GM18867 (cell line): ENCODE measurements around the gene RORC.
"Not testable (repeated sequence)": the region's sequence is repeated elsewhere in the genome, so short reads cannot be mapped to it uniquely, and the experiment has no call there.

ENCODE experiments used
- ATAC-seq: cut with Tn5 transposase; IDR thresholded peaks from one replicate; pipeline ENCODE4 v1.9.1; 2021; ENCODE audit warnings: mild to moderate bottlenecking, moderate library complexity; ENCODE audit not compliant: unreplicated experiment

Gene RORC

GRCh38 chr1:151831605-151832004, at the start of gene RORC:
Gene RORC, minus strand, starts transcription at chr1:151831802. Its CDS starts 38 bp downstream, at chr1:151831764.
- no peak for ATAC-seq

- no peak for ATAC-seq
These were observed 44.0 kb upstream of the RORC start for GRCh38 chr1:151875419-151876097.

GRCh38 chr1:151872776-151873175, 41.2 kb upstream of the RORC start:
- ATAC-seq = not testable (repeated sequence)

GRCh38 chr1:151871284-151872030, 39.9 kb upstream of the RORC start:
- ATAC-seq = no peak

- no peak for ATAC-seq
These were observed 36.9 kb upstream of the RORC start for GRCh38 chr1:151868486-151868885.

GRCh38 chr1:151867765-151868411, 36.3 kb upstream of the RORC start:
- no peak for ATAC-seq

- no peak for ATAC-seq
These were observed 35.7 kb upstream of the RORC start for GRCh38 chr1:151867321-151867720.

GRCh38 chr1:151864411-151864810, 32.8 kb upstream of the RORC start:
- ATAC-seq = no peak

- ATAC-seq = no peak
These were observed 31.0 kb upstream of the RORC start for GRCh38 chr1:151862604-151863003.

GRCh38 chr1:151860504-151861187, 29.0 kb upstream of the RORC start:
- no peak for ATAC-seq

GRCh38 chr1:151859891-151860293, 28.3 kb upstream of the RORC start:
- ATAC-seq = no peak

- no peak for ATAC-seq
These were observed 27.5 kb upstream of the RORC start for GRCh38 chr1:151858886-151859665.

GRCh38 chr1:151858030-151858746, 26.6 kb upstream of the RORC start:
- no peak for ATAC-seq

- no peak for ATAC-seq
These were observed 24.3 kb upstream of the RORC start for GRCh38 chr1:151855933-151856332.

- not testable (repeated sequence) for ATAC-seq
These were observed 23.9 kb upstream of the RORC start for GRCh38 chr1:151855516-151855915.

- ATAC-seq = no peak
These were observed 23.1 kb upstream of the RORC start for GRCh38 chr1:151854658-151855057.

- no peak for ATAC-seq
These were observed 21.9 kb upstream of the RORC start, which contains the start of gene THEM5 for GRCh38 chr1:151853411-151853943. Gene THEM5, minus strand, starts transcription at chr1:151853712. Its CDS starts 147 bp downstream, at chr1:151853565.

GRCh38 chr1:151852733-151853132, 21.1 kb upstream of the RORC start:
- no peak for ATAC-seq

GRCh38 chr1:151851886-151852285, 20.3 kb upstream of the RORC start:
- ATAC-seq = no peak
